ENCODE results near the gene CACFD1. TPM values are rescaled to one million over a fixed set of nuclear protein-coding genes. Genes with fewer than 3 reads are reported as not detected.

CACFD1 gene
- total RNA-seq, 1 experiment from 2014 or later: 15.1 TPM

- CTCF ChIA-PET: no interaction called here
- no peak overlapping the region for H3K4me3 Mint-ChIP-seq (ENCODE audit: low read depth, unreplicated experiment)
These were observed 37.4 kb downstream of the CACFD1 start for GRCh38 chr9:133496861-133497842.

GRCh38 chr9:133499132-133499891, 39.5 kb downstream of the CACFD1 start:
- Mint-ChIP-seq H3K9me3 (ENCODE audit: low read depth, unreplicated experiment) (peaks cover 4% of the 10 kb centered on the region), H3K4me3 (ENCODE audit: low read depth, unreplicated experiment) (no peak overlapping the region), H3K27ac (ENCODE audit: unreplicated experiment) (no peak overlapping the region), H3K4me1 (ENCODE audit: low read depth, unreplicated experiment) (no peaks in the 10 kb centered on the region), H3K27me3 (ENCODE audit: unreplicated experiment) (peaks cover 50% of the 10 kb centered on the region), H3K36me3 (ENCODE audit: insufficient read depth, unreplicated experiment) (no peaks in the 10 kb centered on the region)
- intact Hi-C loops (cut with micrococcal nuclease; ENCODE audit: unreplicated experiment): no loop called here
- CTCF ChIA-PET: interaction anchor here (1.0 kb wide), 1 partner anchor 228 kb away, joined by 3 read pairs; no protein-coding TSS in a partner anchor
- no peak for TF ChIP-seq CTCF (IDR thresholded peaks at IDR 0.05; ENCODE audit: unreplicated experiment)
- DNase-seq: no peak
- BruUV-seq (replicated peaks): no TSS peak

More at GRCh38 chr9:133496861-133497842, 37.4 kb downstream of the CACFD1 start:
- Mint-ChIP-seq H3K27me3 (ENCODE audit: unreplicated experiment) (peaks cover 32% of the 10 kb centered on the region), H3K36me3 (ENCODE audit: insufficient read depth, unreplicated experiment) (peaks cover 5% of the 10 kb centered on the region), H3K9me3 (ENCODE audit: low read depth, unreplicated experiment) (peaks cover under 1% of the 10 kb centered on the region), H3K27ac (ENCODE audit: unreplicated experiment) (no peak overlapping the region), H3K4me1 (ENCODE audit: low read depth, unreplicated experiment) (no peaks in the 10 kb centered on the region)
- no TSS peak for BruUV-seq (replicated peaks)
- TF ChIP-seq CTCF (IDR thresholded peaks at IDR 0.05; ENCODE audit: unreplicated experiment): no peak
- DNase-seq: no peak
- intact Hi-C loops (cut with micrococcal nuclease; ENCODE audit: unreplicated experiment): no loop called here

GRCh38 chr9:133499892-133500270, 40.1 kb downstream of the CACFD1 start:
- Mint-ChIP-seq H3K27ac (ENCODE audit: unreplicated experiment) (no peak overlapping the region), H3K36me3 (ENCODE audit: insufficient read depth, unreplicated experiment) (no peaks in the 10 kb centered on the region)
- BruUV-seq (replicated peaks): no TSS peak

More at GRCh38 chr9:133499892-133500270, 40.1 kb downstream of the CACFD1 start:
- CTCF ChIA-PET: interaction anchor here (1.0 kb wide), 1 partner anchor 228 kb away, joined by 3 read pairs; no protein-coding TSS in a partner anchor
- Mint-ChIP-seq H3K9me3 (ENCODE audit: low read depth, unreplicated experiment) (peaks cover 4% of the 10 kb centered on the region), H3K4me3 (ENCODE audit: low read depth, unreplicated experiment) (no peak overlapping the region), H3K27me3 (ENCODE audit: unreplicated experiment) (peaks cover 50% of the 10 kb centered on the region), H3K4me1 (ENCODE audit: low read depth, unreplicated experiment) (no peaks in the 10 kb centered on the region)
- intact Hi-C loops (cut with micrococcal nuclease; ENCODE audit: unreplicated experiment): no loop called here
- DNase-seq: no peak
- no peak for TF ChIP-seq CTCF (IDR thresholded peaks at IDR 0.05; ENCODE audit: unreplicated experiment)

Measured in Calu3 (cell line).